ENCODE measurements around the gene OSBPL8.

DNA sequence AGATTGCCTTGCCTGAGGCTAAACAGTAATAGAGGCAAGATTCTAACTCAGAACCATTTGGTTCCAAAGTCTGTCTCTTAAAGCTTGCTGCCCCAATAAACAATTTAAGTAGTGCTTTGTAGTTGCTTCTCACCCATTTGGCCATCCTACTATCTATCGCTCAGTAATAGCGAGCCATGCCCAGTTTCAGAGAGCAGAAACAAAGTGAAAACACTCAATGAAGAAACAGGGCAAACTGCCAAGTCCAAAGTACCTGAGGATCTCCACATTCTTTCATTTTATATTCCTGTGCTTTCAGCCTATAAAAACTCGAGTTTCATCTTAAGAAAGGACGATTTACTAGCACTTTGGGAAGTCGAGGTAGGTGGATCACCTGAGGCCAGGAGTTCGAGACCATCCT, 108.0 kb downstream of the OSBPL8 start:
- no peak for TF ChIP-seq POLR2A (IDR thresholded peaks at IDR 0.05; ENCODE audit: low read depth, low read length)
- no peak for TF ChIP-seq POLR2AphosphoS5 (IDR thresholded peaks at IDR 0.05; ENCODE audit: low read depth, low read length)
- TF ChIP-seq TAF1 (IDR thresholded peaks at IDR 0.05; ENCODE audit: low read depth, low read length) = no peak
- TF ChIP-seq SPI1 (IDR thresholded peaks at IDR 0.05; ENCODE audit: low read depth, low read length) = no peak

All from GM12891 (cell line).